Measurements from ENCODE around the gene C3AR1. TPM values are rescaled to one million over a fixed set of nuclear protein-coding genes. Genes with fewer than 3 reads are reported as not detected.

Gene C3AR1
- polyA plus RNA-seq, 1 donor (not counting 4 experiments of a cell fraction or from before 2014, with no cell fraction given) = 0.60 TPM

GRCh38 chr12:8081251-8081920 is 15.2 kb upstream of the C3AR1 start:
- DNase-seq (ENCODE audit: low read depth, low spot score) (no peak), FAIRE-seq (no peak)
- Histone ChIP-seq H3K27me3 (ENCODE audit: control insufficient read depth, extremely low read depth, insufficient read depth, low read length) (no peaks in the 10 kb centered on the region), H3K9ac (ENCODE audit: control insufficient read depth, extremely low read depth, insufficient read depth, low read length) (peak overlapping the region; percentile 87), H3K36me3 (ENCODE audit: control insufficient read depth in 2 of 2, extremely low read depth in 1 of 2, insufficient read depth in 2 of 2, low read length in 2 of 2) (no peaks in the 10 kb centered on the region), H3K4me3 (ENCODE audit: control insufficient read depth in 2 of 3, extremely low read depth in 1 of 3, insufficient read depth in 2 of 3, low read depth in 1 of 3, low read length in 3 of 3) (peak overlapping the region; percentile 54 to 96 (median 87)), H3K9me3 (ENCODE audit: control insufficient read depth, low read depth, low read length) (no peaks in the 10 kb centered on the region), H3K9me1 (ENCODE audit: control insufficient read depth, extremely low read depth, insufficient read depth, low read length) (no peaks in the 10 kb centered on the region), H3K79me2 (ENCODE audit: control insufficient read depth, insufficient read depth, low read length) (peaks cover 43% of the 10 kb centered on the region), H3K27ac (ENCODE audit: control insufficient read depth, insufficient read depth, low read length) (peak overlapping the region; percentile 93), H3K4me1 (ENCODE audit: control insufficient read depth, extremely low read depth, insufficient read depth, low read length) (peaks cover 24% of the 10 kb centered on the region), H2AFZ (ENCODE audit: control insufficient read depth, low read length) (peak overlapping the region; percentile 100), H4K20me1 (ENCODE audit: control insufficient read depth, extremely low read depth, insufficient read depth, low read length) (no peaks in the 10 kb centered on the region), H3K4me2 (ENCODE audit: control insufficient read depth, extremely low read depth, insufficient read depth, low read depth, low read length) (peak overlapping the region; percentile 98)
- dilution Hi-C loops (cut with MboI; ENCODE audit: extremely low pct_ligation_motif_present, low sequenced_read_pairs) = no loop called here
- no peak for TF ChIP-seq EZH2 (IDR thresholded peaks at IDR 0.05; ENCODE audit: low read length)
- no peak for TF ChIP-seq CTCF (optimal IDR thresholded peaks at IDR 0.05 in 1 of 3, IDR thresholded peaks at IDR 0.05 in 1 of 3, conservative IDR thresholded peaks at IDR 0.05 in 1 of 3; ENCODE audit: extremely low read depth in 1 of 3, insufficient read depth in 2 of 3, low read length in 3 of 3)

DNA sequence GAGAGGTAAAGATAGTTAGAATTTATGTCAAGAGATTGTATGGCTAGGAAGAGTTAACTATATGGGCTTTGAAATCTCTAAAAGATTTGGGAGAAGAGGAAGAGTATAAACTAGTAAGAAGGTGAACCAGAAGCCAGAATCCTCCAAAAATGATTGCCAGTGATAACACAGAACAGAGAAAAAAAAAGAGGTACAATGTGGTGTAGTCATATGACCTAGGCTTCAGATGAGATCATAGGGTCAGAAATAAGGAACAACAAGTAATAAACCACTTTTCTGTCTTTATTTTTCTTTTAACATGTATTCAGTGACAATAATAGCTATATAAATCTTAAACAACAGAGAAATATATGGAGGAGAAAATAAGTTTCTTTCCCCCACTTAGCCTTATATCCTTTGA is 14.0 kb upstream of the C3AR1 start:
- DNase-seq (ENCODE audit: low read depth, low spot score) (no peak), FAIRE-seq (no peak)
- Histone ChIP-seq H3K4me3 (ENCODE audit: control insufficient read depth in 2 of 3, extremely low read depth in 1 of 3, insufficient read depth in 2 of 3, low read depth in 1 of 3, low read length in 3 of 3) (no peak overlapping the region), H3K9ac (ENCODE audit: control insufficient read depth, extremely low read depth, insufficient read depth, low read length) (no peak overlapping the region), H3K9me3 (ENCODE audit: control insufficient read depth, low read depth, low read length) (no peaks in the 10 kb centered on the region), H3K36me3 (ENCODE audit: control insufficient read depth in 2 of 2, extremely low read depth in 1 of 2, insufficient read depth in 2 of 2, low read length in 2 of 2) (no peaks in the 10 kb centered on the region), H4K20me1 (ENCODE audit: control insufficient read depth, extremely low read depth, insufficient read depth, low read length) (no peaks in the 10 kb centered on the region), H3K27ac (ENCODE audit: control insufficient read depth, insufficient read depth, low read length) (no peak overlapping the region), H3K9me1 (ENCODE audit: control insufficient read depth, extremely low read depth, insufficient read depth, low read length) (no peaks in the 10 kb centered on the region), H2AFZ (ENCODE audit: control insufficient read depth, low read length) (no peak overlapping the region), H3K4me1 (ENCODE audit: control insufficient read depth, extremely low read depth, insufficient read depth, low read length) (peaks cover 24% of the 10 kb centered on the region), H3K27me3 (ENCODE audit: control insufficient read depth, extremely low read depth, insufficient read depth, low read length) (no peaks in the 10 kb centered on the region), H3K4me2 (ENCODE audit: control insufficient read depth, extremely low read depth, insufficient read depth, low read depth, low read length) (no peak overlapping the region), H3K79me2 (ENCODE audit: control insufficient read depth, insufficient read depth, low read length) (peaks cover 34% of the 10 kb centered on the region)
- dilution Hi-C loops (cut with MboI; ENCODE audit: extremely low pct_ligation_motif_present, low sequenced_read_pairs) = no loop called here
- no peak for TF ChIP-seq CTCF (optimal IDR thresholded peaks at IDR 0.05 in 1 of 3, IDR thresholded peaks at IDR 0.05 in 1 of 3, conservative IDR thresholded peaks at IDR 0.05 in 1 of 3; ENCODE audit: extremely low read depth in 1 of 3, insufficient read depth in 2 of 3, low read length in 3 of 3)
- no peak for TF ChIP-seq EZH2 (IDR thresholded peaks at IDR 0.05; ENCODE audit: low read length)

All from keratinocyte (primary cell).